ENCODE measurements around the gene RNF224. TPM values are rescaled to one million over a fixed set of nuclear protein-coding genes. Genes with fewer than 3 reads are reported as not detected.

Gene RNF224
- total RNA-seq: under 1 TPM in 1 of 2 donors, not detected in 1; under 0.01 TPM

DNA sequence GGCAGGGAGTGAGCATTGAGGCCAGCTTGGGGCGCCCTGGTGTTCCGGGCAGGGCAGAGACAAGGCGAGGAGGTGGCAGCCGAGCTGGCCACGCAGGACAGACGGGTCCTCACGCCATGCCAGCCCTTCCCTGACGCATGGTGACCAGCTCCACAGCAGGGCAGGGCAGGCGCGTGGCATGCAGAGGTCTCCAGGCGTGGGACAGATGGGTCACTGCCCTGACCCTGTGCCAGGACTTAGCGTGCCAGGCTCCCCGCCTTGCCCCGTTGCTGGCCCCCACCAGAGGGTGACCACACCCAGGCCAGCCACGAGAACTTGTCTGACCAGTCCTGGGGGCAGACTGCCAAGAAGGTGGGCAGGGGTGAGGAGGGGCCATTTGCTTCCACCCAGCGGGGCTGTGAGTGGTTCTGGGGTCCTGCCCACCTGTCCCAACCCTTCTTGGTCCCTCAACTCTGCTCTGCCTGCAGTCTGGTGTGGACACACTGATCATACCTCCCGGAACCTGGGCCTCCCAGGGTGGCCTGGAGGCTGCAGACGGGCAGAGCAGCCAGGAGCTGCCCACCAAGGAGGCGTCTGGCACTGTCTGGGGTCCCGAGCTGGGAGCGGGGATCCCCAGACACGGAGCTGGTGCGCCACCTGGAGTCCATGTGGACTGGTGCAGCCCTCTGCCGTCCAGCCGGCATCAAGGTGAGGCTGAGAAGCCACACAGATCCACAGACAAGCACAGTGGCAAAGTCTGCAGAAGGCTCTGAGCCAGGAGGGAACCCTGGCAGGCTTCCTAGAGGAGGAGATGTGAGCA, at the start of gene RNF224:
Gene RNF224 (plus strand): TSS at position 449 of the 799 bp plus-strand sequence. CDS start 834 bp downstream, outside the sequence.

DNA sequence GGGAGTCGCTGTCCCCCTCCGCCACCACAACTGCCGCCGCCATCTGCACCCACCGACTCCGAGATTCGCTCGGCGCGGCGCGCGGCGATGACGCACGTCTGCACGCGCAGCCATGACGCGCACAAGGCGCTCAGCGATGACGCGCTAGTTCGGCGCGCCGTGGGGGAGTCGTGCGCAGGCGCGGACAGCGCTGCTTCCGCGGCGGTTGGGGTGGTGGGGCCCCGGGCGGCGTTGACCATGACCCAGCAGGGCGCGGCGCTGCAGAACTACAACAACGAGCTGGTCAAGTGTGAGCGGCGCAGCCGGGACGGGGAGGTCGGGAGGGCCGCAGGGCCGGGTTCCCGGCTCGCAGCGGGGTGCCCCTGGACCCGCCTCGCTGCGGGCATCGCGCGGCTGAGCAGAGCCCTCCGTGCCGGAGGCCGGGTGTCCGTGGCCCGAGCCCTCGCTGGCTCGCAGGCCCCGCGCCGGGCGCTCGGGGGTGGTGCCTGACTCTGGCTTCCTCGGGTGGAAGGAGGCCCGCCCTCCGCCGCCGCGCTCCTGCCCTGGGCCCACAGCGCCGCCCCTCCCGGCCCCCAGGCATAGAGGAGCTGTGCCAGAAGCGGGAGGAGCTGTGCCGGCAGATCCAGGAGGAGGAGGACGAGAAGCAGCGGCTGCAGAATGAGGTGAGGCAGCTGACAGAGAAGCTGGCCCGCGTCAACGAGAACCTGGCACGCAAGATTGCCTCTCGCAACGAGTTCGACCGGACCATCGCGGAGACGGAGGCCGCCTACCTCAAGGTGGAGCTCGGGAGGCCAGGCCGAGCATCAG, 38.6 kb upstream of the RNF224 start, which contains the start of the genes ANAPC2 and SSNA1:
Gene ANAPC2 (minus strand): TSS at position 71 of the 807 bp plus-strand sequence. CDS start 28 bp downstream, at position 43.
Gene SSNA1 (plus strand): TSS at position 187 of the 807 bp plus-strand sequence. CDS start 51 bp downstream, at position 238.

GRCh38 chr9:137200311-137201204, 26.7 kb upstream of the RNF224 start, which contains the start of gene TPRN:
TSS of gene TPRN (minus strand) at chr9:137200741. CDS start at chr9:137200711, 30 bp downstream.

DNA sequence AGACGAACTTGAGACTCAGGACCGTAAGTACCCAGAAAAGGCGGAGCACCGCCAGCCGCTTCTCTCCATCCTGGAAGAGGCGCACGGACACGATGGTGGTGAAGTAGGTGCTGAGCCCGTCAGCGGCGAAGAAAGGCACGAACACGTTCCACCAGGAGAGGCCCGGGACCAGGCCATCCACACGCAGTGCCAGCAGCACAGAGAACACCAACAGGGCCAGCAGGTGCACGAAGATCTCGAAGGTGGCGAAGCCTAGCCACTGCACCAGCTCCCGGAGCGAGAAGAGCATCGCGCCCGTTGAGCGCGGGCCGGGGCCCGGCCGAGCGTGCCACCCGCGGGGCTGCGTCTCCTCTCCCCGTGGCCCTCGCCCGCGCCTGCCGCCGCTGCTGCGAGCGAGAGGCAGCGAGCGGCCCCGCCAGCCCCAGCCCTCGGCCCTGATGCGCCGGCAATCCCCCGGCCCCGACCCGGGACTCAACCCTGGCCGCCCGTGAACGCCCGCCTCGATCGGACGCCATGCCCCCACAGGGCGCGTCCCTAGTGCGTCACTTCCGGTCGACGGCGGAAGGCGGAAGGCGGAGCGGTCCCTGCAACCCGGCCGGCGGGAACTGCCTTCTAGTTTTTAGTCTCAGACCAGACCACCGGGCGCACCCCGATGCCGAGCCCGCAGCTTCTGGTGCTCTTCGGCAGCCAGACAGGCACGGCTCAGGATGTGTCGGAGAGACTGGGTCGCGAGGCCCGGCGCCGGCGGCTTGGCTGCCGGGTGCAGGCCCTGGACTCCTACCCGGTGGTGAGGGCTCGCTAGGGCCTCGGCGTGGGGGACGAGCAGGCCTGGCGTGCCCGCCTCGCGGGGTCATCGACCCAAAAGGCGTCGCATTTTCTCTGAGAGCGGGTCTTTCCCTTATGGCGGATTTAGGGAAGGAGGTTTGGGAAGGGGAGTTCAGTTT, 21.9 kb upstream of the RNF224 start, which contains the start of the genes NDOR1 and TMEM203:
Gene NDOR1 (plus strand): TSS at position 575 of the 944 bp plus-strand sequence. CDS start 78 bp downstream, at position 653.
Gene TMEM203 (minus strand): TSS at position 523 of the 944 bp plus-strand sequence. CDS start 234 bp downstream, at position 289.

GRCh38 chr9:137222190-137223077, 4.9 kb upstream of the RNF224 start, which contains the start of gene RNF208:
TSS of gene RNF208 (minus strand) at chr9:137222240. CDS start at chr9:137221212, 1,028 bp downstream.

DNA sequence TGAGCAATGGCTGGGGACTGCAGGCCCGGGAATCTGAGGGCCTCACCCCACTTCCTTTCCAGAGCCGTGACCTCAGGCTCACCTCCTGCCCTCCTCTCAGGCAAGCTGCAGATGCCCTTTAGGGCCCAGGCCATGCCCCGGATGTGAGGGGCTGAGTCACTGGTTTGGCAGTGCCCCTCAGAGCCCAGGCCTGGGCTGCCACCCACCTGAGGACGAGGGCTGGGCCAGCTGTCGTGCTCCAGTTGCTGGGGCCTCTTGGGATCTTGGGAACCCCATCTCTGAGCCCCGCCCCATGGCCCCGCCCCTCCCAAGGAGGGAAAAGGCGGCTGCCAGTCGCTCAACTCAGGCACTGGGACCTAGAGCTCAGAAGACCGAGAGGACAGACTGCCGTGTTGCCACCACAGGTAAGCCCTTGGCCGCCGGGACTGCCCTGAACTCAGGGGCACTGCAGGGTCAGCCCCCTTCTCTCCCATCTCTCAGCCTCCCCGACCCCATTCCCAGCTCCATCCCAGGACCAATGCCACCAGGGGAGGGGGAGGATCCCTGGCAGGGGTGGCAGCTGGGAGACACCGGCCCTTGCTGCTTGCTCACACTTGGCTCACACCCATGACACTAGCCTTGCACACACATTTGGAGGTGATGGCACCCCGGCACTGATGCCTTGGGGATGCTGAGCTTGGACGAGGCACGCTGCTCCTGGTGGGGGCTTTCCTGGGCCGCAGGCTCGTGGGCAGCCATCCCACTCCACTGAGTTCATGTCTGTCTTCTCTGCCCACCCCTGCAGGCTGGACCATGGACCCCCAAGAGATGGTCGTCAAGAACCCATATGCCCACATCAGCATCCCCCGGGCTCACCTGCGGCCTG, 2.2 kb upstream of the RNF224 start, which contains the start of gene CYSRT1:
Gene CYSRT1 (plus strand): TSS at position 345 of the 865 bp plus-strand sequence. CDS start 448 bp downstream, at position 793.

GRCh38 chr9:137230705-137231371, 3.5 kb downstream of the RNF224 start, which contains the start of gene SLC34A3:
TSS of gene SLC34A3 (plus strand) at chr9:137230901. CDS start at chr9:137231703, 802 bp downstream.

DNA sequence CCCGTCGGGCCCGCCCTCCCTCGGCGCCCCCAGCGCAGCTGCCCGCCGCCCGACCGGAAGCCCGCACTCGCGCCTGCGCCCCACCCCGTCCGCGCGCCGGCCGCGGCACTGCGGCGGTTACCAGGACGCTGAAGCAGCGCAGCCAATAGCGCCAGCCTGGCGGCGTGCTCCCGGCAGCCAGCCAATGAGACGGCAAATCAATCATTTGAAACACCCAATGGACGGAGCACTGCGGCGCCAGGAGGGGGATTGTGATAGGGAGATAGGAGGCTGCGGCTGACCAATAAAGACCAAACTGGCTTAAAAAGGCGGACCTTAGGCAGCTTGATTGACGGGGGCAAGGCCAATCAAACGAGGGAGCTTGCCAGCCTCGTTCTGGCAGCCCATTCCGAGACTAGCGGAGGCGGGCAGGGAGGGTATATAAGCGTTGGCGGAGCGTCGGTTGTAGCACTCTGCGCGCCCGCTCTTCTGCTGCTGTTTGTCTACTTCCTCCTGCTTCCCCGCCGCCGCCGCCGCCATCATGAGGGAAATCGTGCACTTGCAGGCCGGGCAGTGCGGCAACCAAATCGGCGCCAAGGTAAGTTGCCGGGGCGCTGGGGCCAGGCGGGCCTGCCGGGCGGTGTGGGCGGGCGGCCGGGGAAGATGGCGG, 13.7 kb downstream of the RNF224 start, which contains the start of gene TUBB4B:
Gene TUBB4B (plus strand): TSS at position 447 of the 649 bp plus-strand sequence. CDS start 74 bp downstream, at position 521.

GRCh38 chr9:137251194-137251461, 23.8 kb downstream of the RNF224 start, which contains the start of gene STPG3:
TSS of gene STPG3 (plus strand) at chr9:137251286. CDS start at chr9:137251287, 1 bp downstream.

GRCh38 chr9:137254624-137255447, 27.5 kb downstream of the RNF224 start, which contains the start of gene NELFB:
TSS of gene NELFB (plus strand) at chr9:137255327.

DNA sequence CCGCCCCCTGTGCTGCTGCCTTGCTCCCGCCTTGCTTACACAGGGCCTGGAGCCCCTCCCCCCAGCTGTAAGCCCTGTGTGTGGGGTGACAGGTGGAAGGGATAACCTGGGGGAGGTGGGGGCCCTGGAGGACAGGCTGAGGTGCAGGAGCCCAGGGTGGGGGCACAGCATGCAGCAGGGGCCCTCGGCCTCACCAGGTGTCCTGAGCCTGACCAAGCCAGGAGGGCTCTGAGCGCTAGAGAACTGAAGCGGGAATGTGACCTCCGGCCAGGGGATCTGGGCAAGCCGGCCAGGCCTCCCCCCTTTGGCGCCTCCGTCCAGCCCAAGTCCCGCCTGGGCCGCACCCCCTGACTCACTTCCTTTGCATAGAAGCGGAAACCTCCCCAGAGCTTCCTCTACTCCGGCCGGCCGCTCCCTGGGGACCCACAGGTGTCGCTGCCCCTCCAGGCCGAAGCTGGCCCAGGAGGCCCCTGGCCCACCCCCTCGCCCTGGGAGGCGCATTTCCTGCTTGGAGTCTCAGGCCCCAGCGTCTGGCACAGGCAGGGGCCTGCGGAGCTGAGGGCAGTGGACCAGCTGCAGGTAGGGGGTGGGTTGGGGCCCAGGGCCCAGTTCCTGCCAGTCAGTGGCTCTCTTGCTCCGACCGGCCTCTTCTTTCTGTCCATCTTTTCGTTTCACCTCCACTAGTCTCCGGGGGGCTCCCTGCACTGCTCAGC, 50.2 kb downstream of the RNF224 start, which contains the start of gene TOR4A:
Gene TOR4A (plus strand): TSS at position 398 of the 713 bp plus-strand sequence. CDS start 964 bp downstream, outside the sequence.

